Measurements from ENCODE around the gene ATP6V1F.

Gene ATP6V1F

GRCh38 chr7:128879461-128879938 is 16.8 kb downstream of the ATP6V1F start:
- H3K4me3 ChIP-seq (ENCODE audit: low read length): no peak overlapping the region
- DNase-seq (ENCODE audit: low read depth, low spot score): no peak

DNA sequence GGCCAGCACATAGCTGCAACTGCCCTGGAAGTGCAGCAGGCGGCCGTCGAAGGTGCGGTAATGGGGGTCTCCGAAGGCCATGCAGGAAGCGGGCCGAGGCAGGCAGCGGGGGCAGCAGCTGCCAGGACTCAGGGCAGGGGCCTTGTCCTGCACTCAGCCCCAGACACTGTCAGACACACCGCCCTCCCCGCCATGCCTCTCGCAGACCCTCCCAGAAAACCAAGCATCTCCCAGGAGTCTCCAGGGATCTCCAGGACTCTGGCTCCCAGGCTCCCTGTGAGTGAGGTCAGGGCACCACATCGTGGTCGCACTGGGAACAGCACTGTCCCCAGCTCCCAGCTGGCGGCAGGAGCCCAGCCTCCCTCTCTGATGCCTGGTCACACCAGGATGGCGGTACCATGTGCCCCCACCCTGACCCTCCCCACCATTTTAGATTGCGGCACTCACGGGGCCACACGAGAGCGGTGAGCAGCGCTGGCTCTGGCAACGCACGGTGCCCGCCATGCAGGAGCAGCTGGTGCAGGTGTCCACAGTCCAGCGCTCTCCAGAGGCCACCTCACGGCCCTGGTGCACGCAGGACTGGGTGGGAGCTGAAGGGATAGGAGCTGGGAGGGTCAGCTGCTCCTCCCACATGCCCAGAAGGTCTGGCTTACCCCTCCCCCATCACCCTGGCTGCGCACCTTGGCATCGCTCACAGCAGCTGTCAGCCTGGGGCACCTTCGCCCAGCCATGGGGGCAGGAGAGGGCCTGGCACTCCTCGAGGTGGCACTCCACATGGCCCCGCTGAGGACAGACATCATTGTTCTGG is 17.5 kb downstream of the ATP6V1F start:
- DNase-seq (ENCODE audit: low read depth, low spot score): no peak
- no peak overlapping the region for H3K4me3 ChIP-seq (ENCODE audit: low read length)

DNA sequence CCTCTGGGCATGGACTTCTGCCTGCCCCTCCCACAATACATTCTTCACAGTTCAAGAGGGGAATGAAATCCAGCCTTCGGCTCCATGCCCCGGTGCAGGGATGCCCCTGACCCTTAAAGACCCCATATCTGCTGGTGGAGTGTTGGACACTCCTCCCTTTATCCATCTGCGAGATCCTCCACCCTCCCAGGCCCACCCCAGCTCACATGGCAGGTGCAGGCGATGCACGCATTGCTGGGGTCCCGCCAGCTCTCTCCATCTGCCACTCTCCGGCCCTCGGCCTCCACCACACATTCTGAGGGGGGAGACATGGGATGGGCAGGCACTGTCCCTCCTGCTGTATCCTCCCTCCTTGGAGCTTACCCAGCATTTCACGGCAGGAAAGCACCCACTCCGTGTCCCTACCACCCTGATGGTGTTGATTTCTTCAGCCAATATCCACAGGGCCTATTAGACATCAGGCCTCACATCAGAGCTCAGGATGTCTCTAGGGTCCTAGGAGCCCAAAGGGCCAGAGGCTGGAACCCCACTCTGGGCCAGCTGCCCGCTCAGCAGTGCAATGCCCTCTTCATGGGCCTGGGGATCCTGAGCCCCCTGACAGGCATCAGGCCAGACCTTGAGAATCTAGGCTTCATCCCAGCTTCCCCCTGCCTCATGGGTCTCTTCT is 18.3 kb downstream of the ATP6V1F start:
- DNase-seq (ENCODE audit: low read depth, low spot score): no peak
- H3K4me3 ChIP-seq (ENCODE audit: low read length): no peak overlapping the region

- H3K4me3 ChIP-seq (ENCODE audit: low read length): no peak overlapping the region
- no peak for DNase-seq (ENCODE audit: low read depth, low spot score)
Observed at GRCh38 chr7:128881458-128882125, 18.9 kb downstream of the ATP6V1F start.

GRCh38 chr7:128882134-128882533 is 19.5 kb downstream of the ATP6V1F start:
- DNase-seq (ENCODE audit: low read depth, low spot score): no peak
- H3K4me3 ChIP-seq (ENCODE audit: low read length): no peak overlapping the region

- peak; percentile 69 for DNase-seq (ENCODE audit: low read depth, low spot score)
- peak overlapping the region; percentile 62 for H3K4me3 ChIP-seq (ENCODE audit: low read length)
Observed at GRCh38 chr7:128883622-128884448, 21.2 kb downstream of the ATP6V1F start.

- no peak overlapping the region for H3K4me3 ChIP-seq (ENCODE audit: low read length)
- DNase-seq (ENCODE audit: low read depth, low spot score): no peak
Observed at GRCh38 chr7:128884561-128885369, 22.1 kb downstream of the ATP6V1F start.

DNA sequence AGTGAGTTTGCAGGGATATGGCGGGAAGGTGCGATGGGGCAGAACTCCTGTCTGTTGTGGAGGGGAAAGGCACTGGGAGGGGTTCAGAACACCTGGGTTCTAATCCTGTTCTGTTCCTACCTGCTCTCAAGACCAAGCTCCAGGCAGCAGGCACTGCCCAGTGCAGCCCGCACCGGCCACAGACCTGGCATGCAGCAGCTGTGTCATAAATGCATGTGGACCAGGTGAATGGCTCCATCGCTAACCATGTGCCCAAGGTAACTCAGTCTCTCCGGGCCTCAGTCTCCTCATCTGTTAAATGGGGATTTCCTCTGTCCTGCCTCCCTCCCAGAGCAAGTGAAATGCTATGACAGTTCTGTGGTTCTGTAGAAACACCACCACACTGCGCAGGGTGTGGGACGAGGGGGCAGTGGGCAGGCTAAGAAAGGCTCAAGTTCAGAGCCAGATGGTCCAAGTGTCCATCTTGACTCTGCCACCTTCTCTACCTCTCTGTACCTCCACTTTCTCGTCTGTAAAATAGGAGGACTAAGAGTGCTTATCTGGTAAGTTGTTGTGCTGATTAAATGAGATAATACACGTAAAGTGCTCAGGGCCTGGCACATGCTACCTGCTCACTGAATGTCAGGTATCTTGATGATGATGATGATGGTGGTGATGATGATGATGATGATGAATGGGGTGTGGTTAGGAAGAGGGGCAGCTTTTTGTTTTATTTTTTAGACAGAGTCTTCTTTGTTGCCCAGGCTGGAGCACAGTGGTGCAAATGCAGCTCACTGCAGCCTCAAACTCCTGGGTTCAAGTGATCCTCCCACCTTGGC is 22.9 kb downstream of the ATP6V1F start:
- no peak overlapping the region for H3K4me3 ChIP-seq (ENCODE audit: low read length)
- DNase-seq (ENCODE audit: low read depth, low spot score): no peak

- H3K4me3 ChIP-seq (ENCODE audit: low read length): no peak overlapping the region
- DNase-seq (ENCODE audit: low read depth, low spot score): no peak
Observed at GRCh38 chr7:128886391-128887168, 23.9 kb downstream of the ATP6V1F start.

GRCh38 chr7:128887169-128888038 is 24.7 kb downstream of the ATP6V1F start:
- no peak for DNase-seq (ENCODE audit: low read depth, low spot score)

DNA sequence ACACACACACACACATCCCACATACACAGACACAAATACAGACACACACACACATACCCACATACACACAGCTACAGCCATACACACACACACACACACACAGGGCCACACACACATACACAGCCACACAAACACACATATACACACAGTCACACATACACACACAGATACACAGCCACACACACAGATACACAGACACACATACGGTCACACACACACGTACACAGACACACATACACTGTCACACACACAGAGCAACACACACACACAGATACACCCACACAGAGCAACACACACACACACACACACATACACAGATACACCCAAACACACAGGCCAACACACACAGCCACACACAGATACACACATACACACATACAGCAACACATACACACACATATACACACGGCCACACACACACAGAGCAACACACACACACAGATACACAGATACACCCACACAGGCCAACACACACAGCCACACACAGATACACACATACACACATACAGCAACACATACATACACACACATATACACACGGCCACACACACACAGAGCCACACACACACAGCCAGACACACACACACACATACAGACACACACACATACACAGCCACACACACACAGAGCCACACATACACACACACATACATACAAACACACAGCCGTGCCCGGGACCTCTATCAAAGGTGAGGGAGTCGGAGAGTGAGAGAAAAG is 25.5 kb downstream of the ATP6V1F start:
- DNase-seq (ENCODE audit: low read depth, low spot score): no peak
- H3K4me3 ChIP-seq (ENCODE audit: low read length): no peak overlapping the region

More at GRCh38 chr7:128887169-128888038, 24.7 kb downstream of the ATP6V1F start:
- no peak overlapping the region for H3K4me3 ChIP-seq (ENCODE audit: low read length)

GRCh38 chr7:128888756-128889095 is 26.1 kb downstream of the ATP6V1F start:
- no peak for DNase-seq (ENCODE audit: low read depth, low spot score)
- H3K4me3 ChIP-seq (ENCODE audit: low read length): no peak overlapping the region

DNA sequence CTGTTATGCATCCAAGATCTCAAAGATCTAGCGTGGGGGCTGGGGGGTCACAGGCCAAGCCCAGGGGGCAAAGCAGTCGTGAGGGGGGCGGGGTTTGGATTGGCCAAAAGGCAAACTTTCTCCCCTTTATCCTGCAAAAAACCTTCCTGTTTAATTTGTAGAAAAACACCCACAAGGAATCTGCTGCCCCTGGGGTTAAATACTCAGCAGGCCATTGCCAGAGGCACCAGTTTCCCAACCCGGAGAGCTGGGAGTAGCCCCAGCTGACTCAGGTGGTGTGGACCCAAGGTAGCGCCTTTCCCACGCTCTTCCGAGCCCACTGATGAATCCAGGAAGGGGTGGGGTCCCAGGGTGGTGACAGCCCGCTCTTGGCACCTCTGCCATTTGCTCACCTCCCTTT is 26.5 kb downstream of the ATP6V1F start:
- DNase-seq (ENCODE audit: low read depth, low spot score): no peak

DNA sequence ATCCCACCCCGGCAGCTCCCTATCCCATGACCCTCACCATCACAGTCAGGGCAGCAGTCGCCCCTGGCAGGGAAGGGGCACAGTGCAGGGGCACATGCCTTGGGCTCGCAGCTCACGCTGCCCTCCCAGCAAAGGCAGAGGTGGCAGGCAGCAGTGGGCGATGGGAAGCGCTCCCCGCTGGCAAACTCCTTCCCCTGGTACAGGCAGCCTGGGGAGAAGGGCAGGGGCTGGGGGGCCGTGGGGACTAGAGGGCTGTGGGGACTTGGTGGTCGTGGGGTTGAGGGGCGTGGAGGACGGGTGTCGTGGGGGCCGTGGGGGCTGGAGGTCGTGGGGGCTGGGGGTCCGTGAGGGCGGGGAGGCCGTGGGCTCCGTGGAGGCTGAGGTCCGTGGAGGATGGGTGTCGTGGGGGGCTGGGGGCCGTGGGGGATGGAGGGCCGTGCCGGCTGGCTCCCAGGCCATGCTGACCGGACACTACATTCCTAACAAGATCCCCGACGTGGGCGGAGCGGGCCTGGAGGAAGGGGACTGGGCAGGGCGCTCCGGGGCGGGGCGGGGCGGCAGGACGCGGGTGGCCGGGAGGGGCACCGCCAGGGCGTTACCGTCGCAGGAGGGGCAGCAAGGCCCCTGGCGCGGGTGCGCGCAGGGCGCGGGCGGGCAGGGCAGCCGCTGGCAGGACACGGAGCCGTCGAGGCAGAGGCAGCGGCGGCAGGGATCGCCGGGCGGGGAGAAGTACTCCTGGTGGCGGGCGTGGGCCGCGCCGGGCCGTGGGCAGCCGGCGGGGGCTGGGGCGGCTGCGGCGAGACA is 27.9 kb downstream of the ATP6V1F start:
- H3K4me3 ChIP-seq (ENCODE audit: low read length): no peak overlapping the region
- DNase-seq (ENCODE audit: low read depth, low spot score): no peak

More for the DNA sequence above, 26.5 kb downstream of the ATP6V1F start:
- no peak overlapping the region for H3K4me3 ChIP-seq (ENCODE audit: low read length)
